HCT116 (cell line): ENCODE measurements around the gene CPZ. TPM values are rescaled to one million over a fixed set of nuclear protein-coding genes. Genes with fewer than 3 reads are reported as not detected.

Source experiments
- ATAC-seq: fragments of 200-7000 bp; cut with Tn5 transposase; 2 replicates; pipeline ENCODE4 v1.9.1; 2020; ENCODE audit warnings: mild to moderate bottlenecking, moderate library complexity
- BruUV-seq: library from RNA; stranded (reverse); fragments of 400-500 nt; replicated peaks from 2 replicates; lab custom pipeline; 2021; lab: Mats Ljungman, UMichigan
- CTCF ChIA-PET: fragments of 300-600 bp; sonication (Branson Sonifier 250); formaldehyde crosslinking; loops from one replicate; lab custom pipeline; 2021; ENCODE audit warnings: antibody characterized with exemption; lab: Charles Lee
- POLR2A ChIA-PET: fragments of 300-600, 350-600 bp; sonication (Branson Sonifier 250); formaldehyde crosslinking; loops from one replicate; lab custom pipeline; 2021; ENCODE audit warnings: antibody characterized with exemption; lab: Charles Lee
- RAD21 ChIA-PET, 2 experiments: fragments of 300-600 bp; sonication (Branson Sonifier 250); formaldehyde crosslinking; loops; one replicate each; lab custom pipeline; 2023; ENCODE audit warnings: low total read pairs in 2 of 2; ENCODE audit not compliant: uncharacterized antibody in 2 of 2, unreplicated experiment in 2 of 2, low non-redundant PET in 1 of 2; lab: Charles Lee
- DNase-seq: peaks from one replicate; pipeline ENCODE4 v3.0.0-alpha.2; 2010; ENCODE audit warnings: low read depth, low spot score
- H2AFZ ChIP-seq: fragments of 200-600 bp; shearing (Covaris generic), sonication (generic); 2 replicates; pipeline ENCODE4 v1.6.1; 2017; ENCODE audit warnings: low read depth, mixed run types, mixed read lengths, antibody characterized with exemption, low read length; ENCODE audit not compliant: poor library complexity, severe bottlenecking
- H3K27ac ChIP-seq: 2 replicates; pipeline ENCODE4 v1.5.1; 2012; ENCODE audit warnings: low read depth, low read length
- H3K27me3 ChIP-seq: fragments of 200-600 bp; sonication (generic); 2 replicates; pipeline ENCODE4 v1.6.1; 2016; ENCODE audit warnings: mixed run types, low read length, mixed read lengths; ENCODE audit not compliant: insufficient read depth
- H3K36me3 ChIP-seq, 2 experiments: fragments of 200-500 bp in 1 of 2; fragments of 200-600 bp in 1 of 2; sonication (Bioruptor generic) in 1 of 2; sonication (generic) in 1 of 2; 2 replicates each; pipeline versions ENCODE4 v1.5.1 to v1.6.1; 2014 to 2016; ENCODE audit warnings: low read length in 2 of 2, inconsistent platforms in 1 of 2, mixed read lengths in 1 of 2, mixed run types in 1 of 2; ENCODE audit not compliant: insufficient read depth in 2 of 2, control insufficient read depth in 1 of 2
- H3K4me1 ChIP-seq, 2 experiments: fragments of 200-600 bp in 1 of 2; sonication (generic) in 1 of 2; 2 replicates each; pipeline versions ENCODE4 v1.5.1 to v1.6.1; 2012 to 2017; ENCODE audit warnings: low read length in 2 of 2, inconsistent platforms in 1 of 2, mild to moderate bottlenecking in 1 of 2, mixed read lengths in 1 of 2, mixed run types in 1 of 2, moderate library complexity in 1 of 2; ENCODE audit not compliant: insufficient read depth in 2 of 2, control insufficient read depth in 1 of 2
- H3K4me2 ChIP-seq: fragments of 200-600 bp; sonication (generic); 2 replicates; pipeline ENCODE4 v1.6.1; 2017; ENCODE audit warnings: mixed run types, low read length, mixed read lengths
- H3K4me3 ChIP-seq, 2 experiments: fragments of 200-600 bp in 1 of 2; sonication (generic) in 1 of 2; replicated peaks in 1 of 2; 2 replicates each; pipeline ENCODE4 v1.5.1; 2011 to 2016; ENCODE audit warnings: low read length in 2 of 2, control low read depth in 1 of 2, low read depth in 1 of 2, mild to moderate bottlenecking in 1 of 2, mixed read lengths in 1 of 2, mixed run types in 1 of 2
- H3K79me2 ChIP-seq: fragments of 200-600 bp; sonication (generic); 2 replicates; pipeline ENCODE4 v1.6.1; 2017; ENCODE audit warnings: mild to moderate bottlenecking, mixed run types, low read length, moderate library complexity, mixed read lengths; ENCODE audit not compliant: insufficient read depth
- H3K9ac ChIP-seq: fragments of 200-600 bp; sonication (generic); 2 replicates; pipeline ENCODE4 v1.6.1; 2016; ENCODE audit warnings: low read length, mixed read lengths
- H3K9me2 ChIP-seq: fragments of 200-600 bp; sonication (generic), shearing (Covaris generic); 2 replicates; pipeline ENCODE4 v1.6.1; 2017; ENCODE audit warnings: mixed run types, mild to moderate bottlenecking, moderate library complexity; ENCODE audit not compliant: insufficient read depth
- H3K9me3 ChIP-seq, 2 experiments: fragments of 200-500 bp in 1 of 2; fragments of 200-600 bp in 1 of 2; sonication (Bioruptor generic) in 1 of 2; sonication (generic) in 1 of 2; 2 replicates each; pipeline ENCODE4 v1.6.1; 2014 to 2017; ENCODE audit warnings: low read length in 2 of 2, mixed read lengths in 2 of 2, inconsistent platforms in 1 of 2, low read depth in 1 of 2, mild to moderate bottlenecking in 1 of 2, mixed run types in 1 of 2, moderate library complexity in 1 of 2; ENCODE audit not compliant: control insufficient read depth in 1 of 2, insufficient read depth in 1 of 2
- H4K20me1 ChIP-seq: fragments of 200-600 bp; sonication (generic), shearing (Covaris generic); 2 replicates; pipeline ENCODE4 v1.6.1; 2017; ENCODE audit warnings: mixed run types, mild to moderate bottlenecking, moderate library complexity; ENCODE audit not compliant: insufficient read depth
- CBX3 ChIP-seq: IDR thresholded peaks from 2 replicates; pipeline ENCODE4 v1.6.1; 2012; ENCODE audit warnings: low read depth
- CEBPB ChIP-seq: IDR thresholded peaks from 2 replicates; pipeline ENCODE4 v1.6.1; 2012; ENCODE audit warnings: low read depth
- EGR1 ChIP-seq: IDR thresholded peaks from 2 replicates; pipeline ENCODE4 v1.6.1; 2012; ENCODE audit warnings: low read depth
- ELF1 ChIP-seq: IDR thresholded peaks from 2 replicates; pipeline ENCODE4 v1.6.1; 2012; ENCODE audit warnings: low read depth, borderline replicate concordance
- EZH2 ChIP-seq: fragments of 200-600 bp; sonication (generic); IDR thresholded peaks from 2 replicates; pipeline ENCODE4 v1.6.1; 2017; ENCODE audit warnings: antibody characterized with exemption, mixed run types
- POLR2AphosphoS5 ChIP-seq: IDR thresholded peaks from 2 replicates; pipeline ENCODE4 v1.6.1; 2011; ENCODE audit warnings: mild to moderate bottlenecking, low read depth, low read length, moderate library complexity
- SIN3A ChIP-seq: IDR thresholded peaks from 2 replicates; pipeline ENCODE4 v1.6.1; 2012; ENCODE audit warnings: low read depth
- SRF ChIP-seq: IDR thresholded peaks from 2 replicates; pipeline ENCODE4 v1.6.1; 2012; ENCODE audit warnings: low read depth
- TCF7L2 ChIP-seq: IDR thresholded peaks from 2 replicates; pipeline ENCODE4 v1.7.0; 2011; ENCODE audit warnings: borderline replicate concordance, inconsistent platforms; ENCODE audit not compliant: insufficient read depth, insufficient read length; ENCODE audit errors: extremely low read depth
- YY1 ChIP-seq: IDR thresholded peaks from 2 replicates; pipeline ENCODE4 v1.6.1; 2011; ENCODE audit warnings: low read length, low read depth, moderate library complexity, mild to moderate bottlenecking; ENCODE audit not compliant: insufficient replicate concordance; ENCODE audit errors: extremely low read depth
- ZFX ChIP-seq: fragments of 450-650 bp; IDR thresholded peaks from 2 replicates; pipeline ENCODE4 v1.6.1; 2017
- ZNF274 ChIP-seq: fragments of 200-500 bp; sonication (Bioruptor generic); IDR thresholded peaks from 2 replicates; pipeline ENCODE4 v1.6.1; 2014; ENCODE audit warnings: mild to moderate bottlenecking, low read depth, low read length, inconsistent platforms
- intact Hi-C: fragments of 100-400 bp; cut with micrococcal nuclease; formaldehyde crosslinking; loops from 2 replicates; pipeline ENCODE4 v1.10.0; 2022
- total RNA-seq: library from RNA; stranded (reverse); gene quantifications from one replicate; pipeline ENCODE4 v1.2.1, GENCODE V29; 2021; ENCODE audit not compliant: unreplicated experiment
- TF ChIP-seq, protein P1 (sequence below), 3 experiments: fragments of 200-600 bp in 1 of 3; sonication (generic) in 1 of 3; IDR thresholded peaks in 2 of 3; conservative IDR thresholded peaks in 1 of 3; 2 replicates each; pipeline ENCODE4 v1.5.1; 2012 to 2017; ENCODE audit warnings: low read depth in 2 of 3, low read length in 2 of 3, antibody characterized with exemption in 1 of 3, borderline replicate concordance in 1 of 3, control low read depth in 1 of 3, mild to moderate bottlenecking in 1 of 3, mixed read lengths in 1 of 3, mixed run types in 1 of 3, moderate library complexity in 1 of 3; ENCODE audit not compliant: insufficient read depth in 1 of 3
- TF ChIP-seq, protein P2 (sequence below): IDR thresholded peaks from 2 replicates; pipeline ENCODE4 v1.6.1; 2012
- TF ChIP-seq, protein P3 (sequence below): IDR thresholded peaks from 2 replicates; pipeline ENCODE4 v1.6.1; 2012

CPZ gene
- total RNA-seq, 1 experiment from 2014 or later, result not detected

DNA sequence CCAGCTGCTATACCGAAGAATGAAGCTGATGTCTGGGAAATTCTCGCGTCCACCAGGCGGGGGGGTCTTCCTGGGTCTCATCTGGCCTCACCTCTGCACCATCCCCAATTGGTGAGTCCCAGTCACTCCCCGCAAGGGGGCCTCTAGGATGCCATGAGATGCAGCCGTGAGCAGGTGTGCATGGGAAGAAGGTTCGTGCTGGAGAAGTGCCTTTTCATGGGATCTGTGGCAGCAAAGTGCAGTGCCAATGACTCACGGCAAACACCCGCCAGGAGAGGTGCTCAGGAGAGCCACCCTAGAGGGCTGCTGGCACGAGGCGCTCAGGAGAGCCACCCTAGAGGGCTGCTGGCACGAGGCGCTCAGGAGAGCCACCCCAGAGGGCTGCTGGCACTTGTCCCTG, 55.1 kb downstream of the CPZ start:
- Histone ChIP-seq H4K20me1 (no peaks in the 10 kb centered on the region), H3K79me2 (no peaks in the 10 kb centered on the region), H3K9me2 (no peaks in the 10 kb centered on the region), H3K4me3 (no peak overlapping the region), H3K36me3 (no peaks in the 10 kb centered on the region), H3K4me1 (peaks cover 0 to 3% of the 10 kb centered on the region in 2 experiments; a peak in 1 of 4 replicates), H3K4me2 (no peak overlapping the region), H3K9me3 (no peaks in the 10 kb centered on the region)
- POLR2A ChIA-PET, result no interaction called here
- CTCF ChIA-PET, result no interaction called here
- peak; percentile 75 for ATAC-seq
- TF ChIP-seq, protein P1, sequence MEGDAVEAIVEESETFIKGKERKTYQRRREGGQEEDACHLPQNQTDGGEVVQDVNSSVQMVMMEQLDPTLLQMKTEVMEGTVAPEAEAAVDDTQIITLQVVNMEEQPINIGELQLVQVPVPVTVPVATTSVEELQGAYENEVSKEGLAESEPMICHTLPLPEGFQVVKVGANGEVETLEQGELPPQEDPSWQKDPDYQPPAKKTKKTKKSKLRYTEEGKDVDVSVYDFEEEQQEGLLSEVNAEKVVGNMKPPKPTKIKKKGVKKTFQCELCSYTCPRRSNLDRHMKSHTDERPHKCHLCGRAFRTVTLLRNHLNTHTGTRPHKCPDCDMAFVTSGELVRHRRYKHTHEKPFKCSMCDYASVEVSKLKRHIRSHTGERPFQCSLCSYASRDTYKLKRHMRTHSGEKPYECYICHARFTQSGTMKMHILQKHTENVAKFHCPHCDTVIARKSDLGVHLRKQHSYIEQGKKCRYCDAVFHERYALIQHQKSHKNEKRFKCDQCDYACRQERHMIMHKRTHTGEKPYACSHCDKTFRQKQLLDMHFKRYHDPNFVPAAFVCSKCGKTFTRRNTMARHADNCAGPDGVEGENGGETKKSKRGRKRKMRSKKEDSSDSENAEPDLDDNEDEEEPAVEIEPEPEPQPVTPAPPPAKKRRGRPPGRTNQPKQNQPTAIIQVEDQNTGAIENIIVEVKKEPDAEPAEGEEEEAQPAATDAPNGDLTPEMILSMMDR (IDR thresholded peaks at IDR 0.05 in 2 of 3, conservative IDR thresholded peaks at IDR 0.05 in 1 of 3; ENCODE audit: borderline replicate concordance in 1 of 3, insufficient read depth in 1 of 3, low read depth in 2 of 3, low read length in 2 of 3), result peak in 2 of 3 experiments; percentile 10 to 27; a peak in 1 of 6 replicates
- TF ChIP-seq EGR1 (no peak), TCF7L2 (no peak), ELF1 (no peak)
- TF ChIP-seq, all 23 proteins: peak for 1
- no peak for DNase-seq
- Histone ChIP-seq H2AFZ (no peak overlapping the region), H3K9ac (no peak overlapping the region), H3K27me3 (no peaks in the 10 kb centered on the region; the same call in 1 of the 2 replicates), H3K27ac (no peak overlapping the region)
- intact Hi-C loops, result no loop called here
- RAD21 ChIA-PET, result no interaction called here
- BruUV-seq, result no TSS peak

DNA sequence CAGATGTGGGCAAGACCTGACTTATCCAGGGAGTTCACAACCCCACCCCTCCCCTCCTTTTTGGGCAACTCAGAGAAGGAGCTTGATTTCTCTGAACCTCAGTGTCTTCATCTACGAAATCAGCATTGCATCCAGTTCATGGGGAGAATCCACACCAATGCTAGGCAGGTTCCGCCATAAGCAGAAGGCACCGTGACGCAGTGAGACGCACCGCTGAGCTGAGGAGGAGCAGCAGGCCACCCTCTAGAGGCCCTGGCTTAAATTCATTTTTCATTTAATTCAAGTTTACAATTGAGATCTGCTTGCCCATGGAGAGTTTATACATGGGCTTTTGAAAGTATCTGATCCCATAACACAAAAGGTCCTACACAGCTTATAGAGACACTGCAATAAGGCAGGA, 55.7 kb downstream of the CPZ start:
- ATAC-seq, result no peak

More for the DNA sequence above, 55.7 kb downstream of the CPZ start:
- H3K4me3 ChIP-seq, result no peak overlapping the region
- TF ChIP-seq CEBPB (no peak), ZFX (no peak), SIN3A (no peak), ZNF274 (no peak), YY1 (no peak), EZH2 (no peak), TCF7L2 (no peak), CBX3 (no peak), ELF1 (no peak), POLR2AphosphoS5 (no peak), SRF (no peak)
- TF ChIP-seq, protein P2, sequence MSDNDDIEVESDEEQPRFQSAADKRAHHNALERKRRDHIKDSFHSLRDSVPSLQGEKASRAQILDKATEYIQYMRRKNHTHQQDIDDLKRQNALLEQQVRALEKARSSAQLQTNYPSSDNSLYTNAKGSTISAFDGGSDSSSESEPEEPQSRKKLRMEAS, result no peak
- TF ChIP-seq, protein P3, sequence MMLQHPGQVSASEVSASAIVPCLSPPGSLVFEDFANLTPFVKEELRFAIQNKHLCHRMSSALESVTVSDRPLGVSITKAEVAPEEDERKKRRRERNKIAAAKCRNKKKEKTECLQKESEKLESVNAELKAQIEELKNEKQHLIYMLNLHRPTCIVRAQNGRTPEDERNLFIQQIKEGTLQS, result no peak
- TF ChIP-seq, protein P1 (IDR thresholded peaks at IDR 0.05 in 2 of 3, conservative IDR thresholded peaks at IDR 0.05 in 1 of 3; ENCODE audit: borderline replicate concordance in 1 of 3, insufficient read depth in 1 of 3, low read depth in 2 of 3, low read length in 2 of 3), result no peak
- no peak for DNase-seq
- POLR2A ChIA-PET, result no interaction called here
- RAD21 ChIA-PET, result no interaction called here
- H3K79me2 ChIP-seq, result no peaks in the 10 kb centered on the region
- H3K9me2 ChIP-seq, result no peaks in the 10 kb centered on the region
- H3K4me1 ChIP-seq, result peaks cover 0 to 3% of the 10 kb centered on the region in 2 experiments; a peak in 1 of 4 replicates
- H2AFZ ChIP-seq, result no peak overlapping the region
- H3K27ac ChIP-seq, result no peak overlapping the region
- no peak overlapping the region for H3K9ac ChIP-seq
- CTCF ChIA-PET, result no interaction called here
- intact Hi-C loops, result no loop called here
- no peaks in the 10 kb centered on the region for H3K9me3 ChIP-seq
- H3K36me3 ChIP-seq, result no peaks in the 10 kb centered on the region
- H3K4me2 ChIP-seq, result no peak overlapping the region
- H4K20me1 ChIP-seq, result no peaks in the 10 kb centered on the region
- no peaks in the 10 kb centered on the region; the same call in 1 of the 2 replicates for H3K27me3 ChIP-seq
- no TSS peak for BruUV-seq
